Breast epithelium (tissue), 3 donors: ENCODE data around the gene KLK8.

ENCODE experiments used
- CTCF ChIP-seq, 3 donors: fragments of 450-650 bp; IDR thresholded peaks; one replicate each; pipeline ENCODE4 v1.5.1; 2016 to 2017; ENCODE audit warnings: antibody characterized with exemption in 3 of 3, mild to moderate bottlenecking in 3 of 3, moderate library complexity in 3 of 3
- POLR2A ChIP-seq: fragments of 450-650 bp; IDR thresholded peaks from one replicate; pipeline ENCODE4 v1.6.1; 2016; ENCODE audit warnings: antibody characterized with exemption, mild to moderate bottlenecking, moderate library complexity

GRCh38 chr19:51043497-51043896 is 42.1 kb upstream of the KLK8 start:
- TF ChIP-seq CTCF (IDR thresholded peaks at IDR 0.05) (no peak), POLR2A (no peak)
